Stimulated activated naive CD4-positive, alpha-beta T cell treated with Interleukin-2 at 50 U/mL for 16 hours (primary cell): ENCODE data around the gene ST3GAL3.
"Not testable (repeated sequence)": the region's sequence is repeated elsewhere in the genome, so short reads cannot be mapped to it uniquely, and the experiment has no call there.

Experiments used
- DNase-seq: peaks from one replicate; lab custom pipeline; 2025; lab: John Stamatoyannopoulos, UW

ST3GAL3 gene

GRCh38 chr1:43703836-43704235, 3.5 kb upstream of the ST3GAL3 start:
- no peak for DNase-seq

- no peak for DNase-seq
Observed at GRCh38 chr1:43704838-43705237, 2.5 kb upstream of the ST3GAL3 start.

GRCh38 chr1:43705334-43705733, 2.0 kb upstream of the ST3GAL3 start:
- no peak for DNase-seq

- no peak for DNase-seq
Observed at GRCh38 chr1:43705982-43706597, 1.2 kb upstream of the ST3GAL3 start.

GRCh38 chr1:43706598-43707189, 642 bp upstream of the ST3GAL3 start:
- DNase-seq: peak; percentile 25

- DNase-seq: no peak
Observed at GRCh38 chr1:43708002-43708410, 670 bp downstream of the ST3GAL3 start.

- DNase-seq: no peak
Observed at GRCh38 chr1:43711049-43711448, 3.7 kb downstream of the ST3GAL3 start.

- DNase-seq: no peak
Observed at GRCh38 chr1:43711524-43712386, 4.4 kb downstream of the ST3GAL3 start.

- no peak for DNase-seq
Observed at GRCh38 chr1:43716559-43717281, 9.4 kb downstream of the ST3GAL3 start.

- DNase-seq: no peak
Observed at GRCh38 chr1:43719063-43719462, 11.7 kb downstream of the ST3GAL3 start.

GRCh38 chr1:43719670-43720419, 12.5 kb downstream of the ST3GAL3 start:
- not testable (repeated sequence) for DNase-seq

GRCh38 chr1:43722810-43723209, 15.5 kb downstream of the ST3GAL3 start:
- no peak for DNase-seq

GRCh38 chr1:43729816-43730463, 22.6 kb downstream of the ST3GAL3 start:
- DNase-seq: no peak

- no peak for DNase-seq
Observed at GRCh38 chr1:43731867-43732531, 24.7 kb downstream of the ST3GAL3 start.

- DNase-seq: no peak
Observed at GRCh38 chr1:43736819-43737218, 29.5 kb downstream of the ST3GAL3 start.

- no peak for DNase-seq
Observed at GRCh38 chr1:43742026-43742425, 34.7 kb downstream of the ST3GAL3 start.

GRCh38 chr1:43743206-43743605, 35.9 kb downstream of the ST3GAL3 start:
- no peak for DNase-seq

GRCh38 chr1:43747736-43748135, 40.4 kb downstream of the ST3GAL3 start:
- no peak for DNase-seq

- no peak for DNase-seq
Observed at GRCh38 chr1:43750083-43750482, 42.7 kb downstream of the ST3GAL3 start.

- DNase-seq: no peak
Observed at GRCh38 chr1:43753422-43753821, 46.1 kb downstream of the ST3GAL3 start.

- no peak for DNase-seq
Observed at GRCh38 chr1:43754892-43755291, 47.6 kb downstream of the ST3GAL3 start.
